ENCODE measurements around the gene MPND.

GRCh38 chr19:4401769-4402170 is 58.4 kb downstream of the MPND start:
- TF ChIP-seq CTCF (IDR thresholded peaks at IDR 0.05) = no peak
- TF ChIP-seq USF2 (IDR thresholded peaks at IDR 0.05; ENCODE audit: borderline replicate concordance, low read depth, low read length) = no peak
- no peak for TF ChIP-seq GABPA (IDR thresholded peaks at IDR 0.05; ENCODE audit: low read depth)
- TF ChIP-seq ELF1 (IDR thresholded peaks at IDR 0.05) = no peak
- TF ChIP-seq NRF1 (IDR thresholded peaks at IDR 0.05; ENCODE audit: low read depth, low read length) = no peak
